Panc1 (cell line): ENCODE results near the gene EPHA8. TPM values are rescaled to one million over a fixed set of nuclear protein-coding genes. Genes with fewer than 3 reads are reported as not detected.

Source experiments
- ATAC-seq: fragments of 200-7000 bp; cut with Tn5 transposase; 2 replicates; pipeline ENCODE4 v1.9.1; 2020; ENCODE audit warnings: mild to moderate bottlenecking, moderate library complexity
- BruUV-seq: library from RNA; stranded (reverse); fragments of 400-500 nt; replicated peaks from 2 replicates; lab custom pipeline; 2021; lab: Mats Ljungman, UMichigan
- CTCF ChIA-PET: fragments of 300-600 bp; sonication (Branson Sonifier 250); formaldehyde crosslinking; loops from one replicate; lab custom pipeline; 2022; ENCODE audit warnings: antibody characterized with exemption; lab: Charles Lee
- POLR2A ChIA-PET: fragments of 300-600 bp; sonication (Branson Sonifier 250); formaldehyde crosslinking; loops from one replicate; lab custom pipeline; 2022; ENCODE audit warnings: antibody characterized with exemption; lab: Charles Lee
- DNase-seq: peaks from one replicate; pipeline ENCODE4 v3.0.0-alpha.2; 2010; ENCODE audit warnings: low read depth, low spot score
- H3K27ac ChIP-seq: 2 replicates; pipeline ENCODE4 v1.5.1; 2011; ENCODE audit warnings: mild to moderate bottlenecking, low read length, inconsistent platforms
- H3K27me3 ChIP-seq: fragments of 200-500 bp; sonication (Bioruptor generic); 2 replicates; pipeline ENCODE4 v1.6.0; 2014; ENCODE audit warnings: low read length, inconsistent platforms; ENCODE audit not compliant: control insufficient read depth, insufficient read depth
- H3K36me3 ChIP-seq: fragments of 200-500 bp; sonication (Bioruptor generic); 2 replicates; pipeline ENCODE4 v1.5.1; 2014; ENCODE audit warnings: inconsistent platforms, mild to moderate bottlenecking, low read length, moderate library complexity; ENCODE audit not compliant: control insufficient read depth, insufficient read depth
- H3K4me1 ChIP-seq: 2 replicates; pipeline ENCODE4 v1.5.1; 2011; ENCODE audit warnings: inconsistent platforms, mild to moderate bottlenecking, low read length, moderate library complexity; ENCODE audit not compliant: control insufficient read depth, insufficient read depth
- H3K4me3 ChIP-seq, 2 experiments: 2 replicates each; pipeline ENCODE4 v1.5.1; 2011 to 2012; ENCODE audit warnings: low read depth in 2 of 2, low read length in 2 of 2, mild to moderate bottlenecking in 2 of 2, inconsistent platforms in 1 of 2, moderate library complexity in 1 of 2
- H3K9me3 ChIP-seq: fragments of 200-500 bp; sonication (Bioruptor generic); 2 replicates; pipeline ENCODE4 v1.5.1; 2014; ENCODE audit warnings: low read depth, mild to moderate bottlenecking, inconsistent platforms, low read length, moderate library complexity; ENCODE audit not compliant: control insufficient read depth, insufficient read depth
- CTCF ChIP-seq: fragments of 450-650 bp; IDR thresholded peaks from 2 replicates; pipeline ENCODE4 v1.5.1; 2017; ENCODE audit warnings: mild to moderate bottlenecking
- POLR2AphosphoS5 ChIP-seq: IDR thresholded peaks from 2 replicates; pipeline ENCODE4 v1.6.1; 2012; ENCODE audit warnings: mild to moderate bottlenecking, low read depth, low read length, moderate library complexity
- REST ChIP-seq, 2 experiments: IDR thresholded peaks; 2 replicates each; pipeline ENCODE4 v1.6.1; 2011 to 2012; ENCODE audit warnings: low read depth in 2 of 2, control low read depth in 1 of 2, low read length in 1 of 2, mild to moderate bottlenecking in 1 of 2, moderate library complexity in 1 of 2; ENCODE audit not compliant: insufficient read depth in 1 of 2
- SIN3A ChIP-seq: IDR thresholded peaks from 2 replicates; pipeline ENCODE4 v1.6.1; 2012; ENCODE audit warnings: low read depth, mild to moderate bottlenecking, low read length, moderate library complexity, borderline replicate concordance; ENCODE audit not compliant: insufficient read depth
- TCF7L2 ChIP-seq: IDR thresholded peaks from 2 replicates; pipeline ENCODE4 v1.6.1; 2011; ENCODE audit warnings: mild to moderate bottlenecking, low read depth, low read length, inconsistent platforms
- in situ Hi-C: cut with HindIII; loops from 2 replicates; pipeline ENCODE4 v1.10.0; 2016; ENCODE audit warnings: low sequenced_read_pairs, low pct_unique_long_range_greater_than_20kb
- intact Hi-C: fragments of 100-400 bp; cut with micrococcal nuclease; formaldehyde crosslinking; loops from one replicate; pipeline ENCODE4 v1.10.0; 2022; ENCODE audit not compliant: unreplicated experiment
- total RNA-seq: library from RNA; stranded (reverse); gene quantifications from one replicate; pipeline ENCODE4 v1.2.1, GENCODE V29; 2021; ENCODE audit not compliant: unreplicated experiment

The EPHA8 gene
- total RNA-seq, 1 experiment from 2014 or later: not detected

GRCh38 chr1:22618056-22618455 is 54.8 kb downstream of the EPHA8 start:
- Histone ChIP-seq H3K36me3 (no peaks in the 10 kb centered on the region), H3K27me3 (peaks cover 14% of the 10 kb centered on the region), H3K4me3 (no peak overlapping the region), H3K4me1 (no peaks in the 10 kb centered on the region), H3K27ac (no peak overlapping the region), H3K9me3 (no peaks in the 10 kb centered on the region)
- POLR2A ChIA-PET: no interaction called here
- DNase-seq: no peak
- CTCF ChIA-PET: no interaction called here
- TF ChIP-seq REST (IDR thresholded peaks at IDR 0.05; ENCODE audit: insufficient read depth in 1 of 2, low read depth in 2 of 2, low read length in 1 of 2): no peak
- TF ChIP-seq SIN3A: no peak
- no peak for TF ChIP-seq POLR2AphosphoS5
- no peak for ATAC-seq
- no TSS peak for BruUV-seq
- in situ Hi-C loops: no loop called here
- intact Hi-C loops: no loop called here

- no peak for ATAC-seq
- H3K4me1 ChIP-seq: no peaks in the 10 kb centered on the region
- in situ Hi-C loops: no loop called here
Observed at GRCh38 chr1:22619252-22619651, 56.0 kb downstream of the EPHA8 start.

More at GRCh38 chr1:22619252-22619651, 56.0 kb downstream of the EPHA8 start:
- no peak overlapping the region for H3K27ac ChIP-seq
- intact Hi-C loops: no loop called here
- no peak for DNase-seq
- H3K36me3 ChIP-seq: no peaks in the 10 kb centered on the region
- POLR2A ChIA-PET: no interaction called here
- CTCF ChIA-PET: no interaction called here
- no peaks in the 10 kb centered on the region for H3K9me3 ChIP-seq
- TF ChIP-seq CTCF (no peak), TCF7L2 (no peak), REST (IDR thresholded peaks at IDR 0.05; ENCODE audit: insufficient read depth in 1 of 2, low read depth in 2 of 2, low read length in 1 of 2) (no peak)
- peaks cover 11% of the 10 kb centered on the region for H3K27me3 ChIP-seq
- no TSS peak for BruUV-seq
- H3K4me3 ChIP-seq: no peak overlapping the region
